NB4 (cell line): ENCODE results near the gene WASF3.

Experiments used
- CTCF ChIP-seq: IDR thresholded peaks from one replicate; pipeline ENCODE4 v1.5.1; 2012; ENCODE audit warnings: low read depth, low read length
- POLR2A ChIP-seq: IDR thresholded peaks from 2 replicates; pipeline ENCODE4 v1.6.1; 2011; ENCODE audit warnings: mild to moderate bottlenecking; ENCODE audit not compliant: insufficient read length; ENCODE audit errors: extremely low read depth

GRCh38 chr13:26584713-26585112 lies 27.2 kb downstream of the WASF3 start:
- TF ChIP-seq CTCF, result no peak
- no peak for TF ChIP-seq POLR2A
